Activated CD8-positive, alpha-beta memory T cell treated with anti-CD3 and anti-CD28 coated beads, Interleukin-2, amount 10 ng/mL, durations not matched to agents 7 days and 5 days (primary cell): ENCODE results near the gene CRNN. TPM values are rescaled to one million over a fixed set of nuclear protein-coding genes. Genes with fewer than 3 reads are reported as not detected.

Experiments used
- ATAC-seq: fragments of 150-1000 bp; cut with Tn5 transposase; one replicate; pipeline ENCODE4 v1.10.0; 2021; ENCODE audit warnings: moderate library complexity
- CTCF ChIA-PET: fragments of 350-600 bp; sonication (Branson Sonifier 250); formaldehyde crosslinking; loops from one replicate; lab custom pipeline; 2021; ENCODE audit warnings: antibody characterized with exemption; lab: Charles Lee
- DNase-seq: peaks from one replicate; pipeline ENCODE4 v3.0.0-alpha.2; 2020
- H3K27ac Mint-ChIP-seq: one replicate; pipeline ENCODE4 v1.8.0; 2021; ENCODE audit warnings: mild to moderate bottlenecking, mixed read lengths
- H3K27me3 Mint-ChIP-seq: one replicate; pipeline ENCODE4 v1.8.0; 2021; ENCODE audit warnings: mixed read lengths
- H3K36me3 Mint-ChIP-seq: one replicate; pipeline ENCODE4 v1.8.0; 2021; ENCODE audit warnings: mild to moderate bottlenecking, mixed read lengths
- H3K4me1 Mint-ChIP-seq: one replicate; pipeline ENCODE4 v1.8.0; 2021; ENCODE audit warnings: mixed read lengths
- H3K4me3 Mint-ChIP-seq: one replicate; pipeline ENCODE4 v1.8.0; 2021; ENCODE audit warnings: mild to moderate bottlenecking, moderate library complexity, mixed read lengths
- H3K9me3 Mint-ChIP-seq: one replicate; pipeline ENCODE4 v1.8.0; 2022; ENCODE audit warnings: low read depth, mixed read lengths
- total RNA-seq, 2 experiments: library from RNA; stranded (reverse); gene quantifications; one replicate each; pipeline ENCODE4 v1.2.3, GENCODE V29; 2021

The CRNN gene
- total RNA-seq, 2 experiments from 2014 or later, result not detected

DNA sequence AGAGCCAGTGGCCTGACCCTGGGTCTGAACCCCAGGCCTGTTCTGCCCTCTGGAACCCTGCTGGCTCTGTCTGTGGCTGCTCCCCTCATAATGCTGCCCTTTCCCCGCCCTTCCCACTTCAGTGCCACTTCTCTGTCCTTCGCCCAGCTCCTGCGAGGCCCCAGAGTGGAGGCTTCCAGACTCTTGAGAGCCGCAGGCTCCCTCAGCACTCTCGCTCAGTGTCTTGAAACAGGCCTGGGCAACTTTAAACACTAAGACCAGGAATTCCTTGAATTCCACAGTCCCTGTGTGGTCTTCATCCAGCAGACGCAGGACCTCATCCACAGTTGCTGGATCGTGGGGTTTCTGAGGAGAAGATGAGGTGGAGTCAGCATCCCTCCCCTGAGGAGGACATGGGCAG lies 3.5 kb downstream of the CRNN start:
- H3K27me3 Mint-ChIP-seq, result peaks cover 1% of the 10 kb centered on the region
- no peak overlapping the region for H3K4me3 Mint-ChIP-seq
- DNase-seq (no peak), ATAC-seq (no peak)
- no peaks in the 10 kb centered on the region for H3K9me3 Mint-ChIP-seq
- no peaks in the 10 kb centered on the region for H3K4me1 Mint-ChIP-seq
- CTCF ChIA-PET, result no interaction called here
- no peak overlapping the region for H3K27ac Mint-ChIP-seq
- no peaks in the 10 kb centered on the region for H3K36me3 Mint-ChIP-seq

DNA sequence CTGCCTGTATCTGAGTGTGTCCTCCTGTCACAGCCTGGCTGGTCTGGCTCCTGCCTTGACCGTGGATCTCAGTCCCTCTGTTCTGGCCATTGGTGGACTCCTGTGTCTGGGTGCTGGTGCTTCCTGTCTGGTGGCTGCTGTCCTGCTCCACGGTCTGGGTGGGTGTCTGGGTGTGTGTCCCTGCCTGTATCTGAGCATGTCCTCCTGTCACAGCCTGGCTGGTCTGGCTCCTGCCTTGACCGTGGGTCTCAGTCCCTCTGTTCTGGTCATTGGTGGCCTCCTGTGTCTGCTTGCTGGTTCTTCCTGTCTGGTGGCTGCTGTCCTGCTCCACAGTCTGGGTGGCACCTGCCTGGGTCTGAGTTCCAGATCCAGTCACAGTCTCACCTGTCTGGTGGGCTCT lies 4.0 kb downstream of the CRNN start:
- ATAC-seq (no peak), DNase-seq (no peak)
- Mint-ChIP-seq H3K36me3 (no peaks in the 10 kb centered on the region), H3K27ac (no peak overlapping the region), H3K27me3 (no peaks in the 10 kb centered on the region), H3K9me3 (no peaks in the 10 kb centered on the region), H3K4me3 (no peak overlapping the region), H3K4me1 (no peaks in the 10 kb centered on the region)
- CTCF ChIA-PET, result no interaction called here

DNA sequence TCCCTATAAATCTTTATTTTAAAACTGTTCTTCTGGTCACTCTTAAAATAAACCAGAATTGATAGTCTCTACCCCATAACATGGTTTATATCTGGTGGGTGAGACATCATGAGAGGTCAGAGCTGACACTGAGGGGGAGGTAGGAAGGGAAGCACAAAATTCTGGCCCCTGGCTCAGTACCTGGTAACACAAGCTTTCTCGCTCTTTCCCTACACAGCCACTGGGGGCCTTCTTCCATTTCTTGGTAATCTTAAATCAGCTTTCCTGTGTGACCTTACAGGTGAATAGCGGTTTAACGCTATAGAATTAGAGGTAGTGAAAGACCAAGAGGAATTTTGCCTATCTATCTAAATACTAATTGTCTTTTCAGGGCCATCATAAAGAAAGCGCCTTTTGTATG lies 5.4 kb downstream of the CRNN start:
- Mint-ChIP-seq H3K9me3 (no peaks in the 10 kb centered on the region), H3K4me1 (no peaks in the 10 kb centered on the region)

DNA sequence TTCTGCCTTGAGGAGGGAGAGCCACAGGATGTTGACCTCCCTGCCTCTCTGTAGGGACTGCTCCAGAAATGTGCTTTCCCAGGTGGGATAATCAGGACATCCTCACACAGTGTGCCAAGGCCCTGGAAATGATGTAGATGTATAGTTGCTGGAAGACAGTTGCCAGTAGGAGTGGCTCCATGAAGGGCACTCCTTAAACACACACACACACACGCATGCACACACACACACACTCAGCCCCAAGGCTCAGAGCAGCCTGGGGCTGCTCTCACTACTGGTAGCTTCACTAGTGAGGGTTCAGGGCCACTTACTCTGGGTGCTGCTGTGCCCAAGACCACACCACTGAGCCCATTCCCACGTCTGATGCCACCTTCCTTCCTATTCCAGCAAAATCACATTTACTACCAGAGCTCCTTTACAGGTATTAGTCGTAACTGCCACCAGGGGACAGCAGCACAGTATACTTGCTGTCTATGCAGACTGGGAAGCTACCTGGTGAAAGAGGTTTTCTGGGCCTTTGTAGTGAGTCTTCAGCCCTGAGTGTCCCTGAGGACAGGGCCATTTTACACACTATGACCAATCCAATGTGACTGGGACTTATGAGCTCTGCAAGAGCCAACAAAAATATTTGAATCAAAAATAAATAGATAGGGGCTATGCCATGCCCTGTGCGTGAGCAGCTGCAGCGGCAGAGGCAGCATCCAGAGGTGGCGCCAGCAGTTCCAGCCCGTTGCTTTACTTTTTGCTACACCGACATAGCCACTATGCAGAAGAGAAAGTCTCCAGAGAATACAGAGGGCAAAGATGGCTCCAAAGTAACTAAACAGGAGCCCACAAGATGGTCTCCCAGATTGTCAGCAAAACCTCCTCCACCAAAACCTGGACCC lies 15.0 kb downstream of the CRNN start:
- CTCF ChIA-PET, result interaction anchor here (0.6 to 3.6 kb wide), 5 partner anchors 10 to 263 kb away, joined by 3 to 37 read pairs (median 3); no protein-coding TSS in a partner anchor
- Mint-ChIP-seq H3K27ac (no peak overlapping the region), H3K27me3 (peaks cover 7% of the 10 kb centered on the region), H3K4me1 (peaks cover under 1% of the 10 kb centered on the region), H3K9me3 (no peaks in the 10 kb centered on the region), H3K36me3 (no peaks in the 10 kb centered on the region), H3K4me3 (no peak overlapping the region)
- no peak for DNase-seq
- ATAC-seq, result no peak

More for the DNA sequence above, 5.4 kb downstream of the CRNN start:
- Mint-ChIP-seq H3K27ac (no peak overlapping the region), H3K4me3 (no peak overlapping the region), H3K27me3 (no peaks in the 10 kb centered on the region), H3K36me3 (no peaks in the 10 kb centered on the region)
- DNase-seq, result no peak
- CTCF ChIA-PET, result no interaction called here
- ATAC-seq, result no peak

DNA sequence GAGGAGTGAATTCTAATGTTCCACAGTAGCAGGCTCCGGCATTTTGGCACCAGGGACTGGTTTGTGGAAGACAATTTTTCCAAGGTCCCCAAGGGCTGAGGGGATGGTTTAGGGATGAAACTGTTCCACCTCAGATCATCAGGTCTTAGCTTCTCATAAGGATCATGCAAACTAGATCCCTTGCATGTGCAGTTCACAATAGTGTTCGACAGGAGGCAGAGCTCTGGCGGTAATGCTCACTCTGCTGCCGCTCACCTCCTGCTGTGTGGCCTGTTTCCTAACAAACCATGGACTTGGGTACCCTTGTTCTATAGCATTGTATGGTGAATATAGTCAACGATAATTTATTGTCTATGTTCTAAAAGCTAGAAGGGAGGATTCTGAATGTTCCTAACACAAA lies 16.6 kb downstream of the CRNN start:
- CTCF ChIA-PET, result interaction anchor here (2.5 to 3.6 kb wide), 2 partner anchors 43 to 61 kb away, joined by 15 to 37 read pairs; no protein-coding TSS in a partner anchor
- H3K4me3 Mint-ChIP-seq, result no peak overlapping the region

DNA sequence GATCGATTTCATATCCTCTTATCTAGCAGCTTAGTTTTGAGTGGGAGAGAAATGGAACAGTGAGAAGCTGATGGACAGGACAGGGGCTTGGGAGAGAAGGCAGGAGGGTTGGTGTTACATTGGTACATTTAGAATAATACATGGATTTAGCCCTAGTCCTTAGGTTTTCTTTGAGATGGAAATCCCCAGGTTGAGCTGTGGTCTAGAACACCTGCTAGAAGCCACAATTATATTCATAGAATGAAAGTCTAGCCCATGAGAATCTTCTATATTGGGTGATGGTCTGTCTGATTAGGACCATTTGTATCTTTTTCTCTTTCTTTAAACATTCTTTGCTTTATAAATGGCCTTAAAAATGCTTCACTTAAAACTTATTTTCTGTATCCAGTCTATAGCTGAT lies 19.9 kb downstream of the CRNN start:
- H3K9me3 Mint-ChIP-seq, result no peaks in the 10 kb centered on the region
- ATAC-seq, result no peak
- no peak overlapping the region for H3K4me3 Mint-ChIP-seq
- CTCF ChIA-PET, result interaction anchor here (0.8 kb wide), 1 partner anchor 215 kb away, joined by 3 read pairs; no protein-coding TSS in a partner anchor
- no peaks in the 10 kb centered on the region for H3K36me3 Mint-ChIP-seq
- H3K27ac Mint-ChIP-seq, result no peak overlapping the region
- DNase-seq, result no peak
- H3K27me3 Mint-ChIP-seq, result peaks cover 17% of the 10 kb centered on the region
- peaks cover 6% of the 10 kb centered on the region for H3K4me1 Mint-ChIP-seq

More for the DNA sequence above, 16.6 kb downstream of the CRNN start:
- ATAC-seq, result no peak
- peaks cover 6% of the 10 kb centered on the region for H3K4me1 Mint-ChIP-seq
- H3K9me3 Mint-ChIP-seq, result no peaks in the 10 kb centered on the region
- DNase-seq, result no peak
- no peaks in the 10 kb centered on the region for H3K36me3 Mint-ChIP-seq
- H3K27ac Mint-ChIP-seq, result no peak overlapping the region
- peaks cover 7% of the 10 kb centered on the region for H3K27me3 Mint-ChIP-seq

DNA sequence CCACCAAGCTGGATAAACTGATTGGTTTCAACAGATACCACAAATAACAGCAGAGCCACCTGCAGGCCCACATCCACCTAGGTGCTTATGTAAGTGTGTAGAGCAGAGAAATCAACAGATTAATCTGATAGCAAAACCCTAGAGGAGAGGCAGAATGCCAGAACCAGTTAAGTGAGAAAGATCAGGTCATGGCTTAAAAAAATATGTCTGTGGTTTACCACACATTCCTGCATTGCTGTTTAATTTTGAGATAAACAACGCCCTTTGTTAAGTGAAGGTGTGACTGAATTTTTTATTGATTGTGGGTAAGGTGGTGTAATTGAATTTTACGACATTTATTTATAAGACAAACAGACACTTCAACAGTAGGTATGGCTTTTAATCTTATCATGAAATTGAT lies 21.2 kb downstream of the CRNN start:
- DNase-seq, result no peak
- H3K27ac Mint-ChIP-seq, result no peak overlapping the region
- H3K4me3 Mint-ChIP-seq, result no peak overlapping the region
- peaks cover 6% of the 10 kb centered on the region for H3K4me1 Mint-ChIP-seq
- no peaks in the 10 kb centered on the region for H3K9me3 Mint-ChIP-seq
- peaks cover 26% of the 10 kb centered on the region for H3K27me3 Mint-ChIP-seq
- ATAC-seq, result no peak
- no peaks in the 10 kb centered on the region for H3K36me3 Mint-ChIP-seq
- CTCF ChIA-PET, result no interaction called here

DNA sequence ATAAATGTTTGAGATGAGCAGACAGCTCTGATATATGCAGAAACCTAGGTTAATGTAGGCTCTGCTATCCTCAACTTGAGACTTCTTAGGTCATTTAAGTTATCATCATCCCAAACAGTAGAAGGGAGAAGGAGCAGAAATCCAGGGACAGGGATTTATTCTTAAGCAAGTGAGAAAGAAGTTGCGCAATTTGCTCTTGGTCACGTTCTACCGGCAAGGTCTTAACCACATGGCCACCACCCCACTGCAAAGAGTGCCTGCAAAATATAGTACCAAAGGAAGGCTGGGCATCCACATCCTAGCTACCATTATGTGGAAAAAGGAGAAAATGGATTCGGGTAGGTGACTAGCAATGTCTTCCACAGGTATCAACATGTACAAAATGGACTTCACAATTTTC lies 25.2 kb downstream of the CRNN start:
- ATAC-seq, result no peak
- no peak for DNase-seq
- no peak overlapping the region for H3K27ac Mint-ChIP-seq
- H3K27me3 Mint-ChIP-seq, result peaks cover 25% of the 10 kb centered on the region
- no peak overlapping the region for H3K4me3 Mint-ChIP-seq
- H3K9me3 Mint-ChIP-seq, result no peaks in the 10 kb centered on the region
- CTCF ChIA-PET, result interaction anchor here (0.9 kb wide), 1 partner anchor 10 kb away, joined by 3 read pairs; no protein-coding TSS in a partner anchor
- no peaks in the 10 kb centered on the region for H3K36me3 Mint-ChIP-seq
- peaks cover 4% of the 10 kb centered on the region for H3K4me1 Mint-ChIP-seq

DNA sequence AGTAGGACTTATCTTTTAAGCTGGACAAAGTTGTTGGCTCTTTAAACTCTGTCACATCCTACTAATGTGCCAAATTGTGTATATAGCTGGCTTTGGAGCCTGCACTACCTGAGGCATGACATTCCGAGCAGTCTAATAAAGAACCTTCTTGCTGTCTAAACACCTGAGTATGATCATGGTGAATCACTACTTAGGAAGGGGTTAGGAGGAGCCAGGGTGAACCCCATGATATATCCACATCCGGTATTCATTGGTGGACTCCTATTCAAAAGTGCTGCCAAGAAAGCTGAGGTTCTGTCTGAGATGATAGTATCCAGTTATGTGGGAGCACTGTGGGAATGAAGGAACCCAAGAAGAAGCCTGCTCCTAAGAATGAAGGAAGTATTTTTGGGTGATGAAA lies 27.1 kb downstream of the CRNN start:
- ATAC-seq (no peak), DNase-seq (no peak)
- Mint-ChIP-seq H3K4me1 (no peaks in the 10 kb centered on the region), H3K9me3 (no peaks in the 10 kb centered on the region), H3K27ac (no peak overlapping the region), H3K27me3 (peaks cover 28% of the 10 kb centered on the region), H3K36me3 (no peaks in the 10 kb centered on the region), H3K4me3 (no peak overlapping the region)
- CTCF ChIA-PET, result no interaction called here

DNA sequence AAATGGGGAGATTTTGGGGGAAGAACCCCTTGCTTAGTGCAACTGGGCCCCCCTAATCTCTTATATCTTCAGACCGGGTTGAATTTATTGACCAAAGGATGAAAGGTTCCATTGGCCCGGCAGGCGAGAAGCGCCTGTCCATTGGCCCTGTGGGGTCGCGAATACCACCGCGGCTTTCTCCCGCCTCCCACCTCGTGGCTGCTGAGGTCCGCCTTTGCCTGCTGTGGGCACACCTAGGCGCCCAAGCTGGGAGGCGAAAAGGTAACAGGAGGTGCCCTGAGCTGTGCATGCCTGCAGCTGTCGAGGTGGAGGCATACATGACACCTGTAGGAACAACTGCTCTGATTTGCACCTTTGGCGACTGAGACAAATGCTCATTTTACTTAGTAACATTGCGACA lies 33.1 kb downstream of the CRNN start:
- peaks cover 7% of the 10 kb centered on the region for H3K27me3 Mint-ChIP-seq
- no peaks in the 10 kb centered on the region for H3K4me1 Mint-ChIP-seq
- no peak overlapping the region for H3K27ac Mint-ChIP-seq
- H3K4me3 Mint-ChIP-seq, result no peak overlapping the region
- CTCF ChIA-PET, result no interaction called here
- no peak for DNase-seq
- ATAC-seq, result no peak
- H3K36me3 Mint-ChIP-seq, result no peaks in the 10 kb centered on the region
- H3K9me3 Mint-ChIP-seq, result no peaks in the 10 kb centered on the region

DNA sequence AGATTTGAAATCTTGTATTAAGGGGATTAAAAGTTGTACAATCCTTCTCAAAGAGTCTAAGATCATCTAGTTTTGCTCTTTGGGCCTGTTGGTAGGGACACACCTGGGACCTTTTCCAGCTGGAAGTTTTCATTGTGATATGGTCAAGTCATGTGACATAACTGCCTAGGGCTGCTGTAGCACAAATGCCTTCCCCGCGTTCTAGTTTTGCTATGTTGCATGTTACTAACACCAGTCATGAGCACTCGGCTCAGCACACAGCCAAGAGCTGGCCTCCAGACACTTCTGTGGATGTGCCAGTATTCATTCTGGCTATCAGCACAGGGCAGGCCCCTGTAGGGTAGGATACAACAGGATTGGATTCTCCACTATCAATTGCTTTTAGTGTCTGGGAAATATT lies 39.6 kb downstream of the CRNN start:
- ATAC-seq (no peak), DNase-seq (no peak)
- CTCF ChIA-PET, result no interaction called here
- Mint-ChIP-seq H3K27ac (no peak overlapping the region), H3K9me3 (no peaks in the 10 kb centered on the region), H3K27me3 (peaks cover 4% of the 10 kb centered on the region), H3K4me3 (no peak overlapping the region), H3K36me3 (no peaks in the 10 kb centered on the region), H3K4me1 (no peaks in the 10 kb centered on the region)

DNA sequence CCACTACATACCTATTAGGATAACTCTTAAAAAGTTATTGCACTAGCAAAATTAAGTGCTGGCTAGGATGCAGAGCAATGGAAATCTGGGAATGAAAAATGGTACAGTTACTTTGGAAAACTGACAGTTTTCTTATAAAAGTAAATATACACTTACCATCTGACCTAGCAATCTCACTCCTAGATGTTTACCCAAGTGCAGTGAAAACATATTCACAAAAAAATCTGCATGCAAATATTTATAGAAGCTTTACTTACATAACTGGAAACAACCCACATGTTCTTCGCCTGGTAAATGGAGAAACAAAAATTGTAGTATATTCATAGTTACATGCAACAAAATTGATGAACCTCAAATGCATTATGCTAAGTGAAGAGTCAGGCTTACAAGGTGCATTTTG lies 41.4 kb downstream of the CRNN start:
- ATAC-seq (no peak), DNase-seq (no peak)
- H3K27me3 Mint-ChIP-seq, result peaks cover 4% of the 10 kb centered on the region
- no peak overlapping the region for H3K27ac Mint-ChIP-seq
- CTCF ChIA-PET, result interaction anchor here (1.2 kb wide), 1 partner anchor 23 kb away, joined by 3 read pairs; no protein-coding TSS in a partner anchor
- no peak overlapping the region for H3K4me3 Mint-ChIP-seq
- peaks cover 2% of the 10 kb centered on the region for H3K9me3 Mint-ChIP-seq
- H3K36me3 Mint-ChIP-seq, result no peaks in the 10 kb centered on the region
- no peaks in the 10 kb centered on the region for H3K4me1 Mint-ChIP-seq

DNA sequence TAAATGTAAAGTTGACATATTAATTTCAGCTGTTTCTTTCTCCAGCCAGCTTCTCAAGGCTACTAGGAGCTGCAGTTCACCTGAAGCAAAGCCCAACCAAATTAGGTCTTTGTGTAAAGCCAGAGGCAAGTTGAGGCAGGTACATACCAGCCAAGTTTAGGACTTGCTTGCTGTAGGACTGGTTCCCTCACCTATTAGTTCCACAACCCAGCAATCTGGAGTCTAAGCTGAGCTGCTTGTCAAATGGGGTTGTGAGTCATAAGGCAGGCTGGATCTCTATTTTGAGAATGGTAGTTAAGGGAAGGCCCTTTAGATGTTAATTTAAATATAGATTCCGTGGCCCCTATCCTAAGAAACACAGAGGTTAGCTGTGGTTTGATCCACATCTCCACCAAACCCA lies 46.6 kb downstream of the CRNN start:
- peaks cover 2% of the 10 kb centered on the region for H3K9me3 Mint-ChIP-seq
- no peaks in the 10 kb centered on the region for H3K4me1 Mint-ChIP-seq
- H3K27ac Mint-ChIP-seq, result no peak overlapping the region
- ATAC-seq (no peak), DNase-seq (no peak)
- H3K27me3 Mint-ChIP-seq, result no peaks in the 10 kb centered on the region
- no peak overlapping the region for H3K4me3 Mint-ChIP-seq
- CTCF ChIA-PET, result interaction anchor here (1.3 kb wide), 1 partner anchor 20 kb away, joined by 5 read pairs; no protein-coding TSS in a partner anchor
- no peaks in the 10 kb centered on the region for H3K36me3 Mint-ChIP-seq

DNA sequence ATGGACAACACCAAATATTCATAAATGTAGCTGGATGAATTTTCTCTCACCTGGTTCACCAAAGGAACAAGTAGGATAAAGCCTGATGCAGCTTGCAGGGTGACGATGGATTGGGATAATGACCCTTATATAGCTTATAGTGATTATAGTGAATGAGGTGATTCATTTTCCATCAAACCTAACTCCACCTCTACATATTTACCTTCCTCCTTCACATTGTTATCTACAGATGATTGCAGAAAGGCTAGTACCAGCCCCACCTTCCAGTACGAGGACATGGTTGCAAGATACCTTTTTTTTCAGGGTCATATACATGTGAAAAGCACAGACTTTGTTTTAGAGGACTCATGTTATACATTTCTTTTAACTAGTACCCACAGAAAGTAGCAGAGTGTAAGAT lies 54.2 kb downstream of the CRNN start, which contains the start of gene FLG2:
TSS of gene FLG2 (minus strand) at position 101 of the 400 bp plus-strand sequence. CDS start 1,122 bp downstream, outside the sequence.
- Mint-ChIP-seq H3K4me3 (no peak within 1 kb of the TSS), H3K36me3 (no peaks in the 10 kb centered on the region), H3K27ac (no peak within 1 kb of the TSS), H3K9me3 (no peaks in the 10 kb centered on the region), H3K27me3 (no peaks in the 10 kb centered on the region), H3K4me1 (no peaks in the 10 kb centered on the region)
- ATAC-seq (no peak), DNase-seq (no peak)
- CTCF ChIA-PET, result interaction anchor here (0.8 to 2.2 kb wide), 2 partner anchors 81 to 99 kb away, joined by 3 to 5 read pairs; no protein-coding TSS in a partner anchor
